Keratinocyte (primary cell): ENCODE results near the gene GHRL.

Source experiments
- CTCF ChIP-seq, 3 experiments: IDR thresholded peaks in 1 of 3; conservative IDR thresholded peaks in 1 of 3; optimal IDR thresholded peaks in 1 of 3; 2 replicates in 2 of 3; 3 replicates in 1 of 3; pipeline versions ENCODE3 to v1.5.1; 2011; ENCODE audit warnings: low read length in 3 of 3, mild to moderate bottlenecking in 3 of 3, moderate library complexity in 2 of 3, control low read depth in 1 of 3, inconsistent platforms in 1 of 3; ENCODE audit not compliant: insufficient read depth in 2 of 3; ENCODE audit errors: extremely low read depth in 1 of 3
- EZH2 ChIP-seq: IDR thresholded peaks from one replicate; pipeline ENCODE4 v1.6.1; 2012; ENCODE audit warnings: inconsistent platforms, mild to moderate bottlenecking, low read length, moderate library complexity

- TF ChIP-seq EZH2: no peak
- TF ChIP-seq CTCF (optimal IDR thresholded peaks at IDR 0.05 in 1 of 3, IDR thresholded peaks at IDR 0.05 in 1 of 3, conservative IDR thresholded peaks at IDR 0.05 in 1 of 3; ENCODE audit: extremely low read depth in 1 of 3, insufficient read depth in 2 of 3, low read length in 3 of 3): no peak
Measured at GRCh38 chr3:10333349-10333650, 40.6 kb upstream of the GHRL start.
